IPS DF 4.7 (cell line): Measurements from ENCODE around the gene NR3C2.

Experiments
- DNase-seq: peaks from one replicate; pipeline ENCODE4 v3.0.0-alpha.2; 2013; ENCODE audit warnings: low spot score; ENCODE audit errors: extremely low read depth

Gene NR3C2

GRCh38 chr4:148265627-148266026 lies 176.6 kb downstream of the NR3C2 start:
- DNase-seq: no peak

- no peak for DNase-seq
Observed at GRCh38 chr4:148263802-148264201, 178.4 kb downstream of the NR3C2 start.

GRCh38 chr4:148263127-148263526 lies 179.1 kb downstream of the NR3C2 start:
- no peak for DNase-seq

- no peak for DNase-seq
Observed at GRCh38 chr4:148261848-148262247, 180.4 kb downstream of the NR3C2 start.

GRCh38 chr4:148259841-148260240 lies 182.4 kb downstream of the NR3C2 start:
- DNase-seq: no peak

- DNase-seq: no peak
Observed at GRCh38 chr4:148258535-148258934, 183.7 kb downstream of the NR3C2 start.

- no peak for DNase-seq
Observed at GRCh38 chr4:148255344-148255720, 186.9 kb downstream of the NR3C2 start.

- DNase-seq: no peak
Observed at GRCh38 chr4:148254621-148255343, 187.4 kb downstream of the NR3C2 start.

- no peak for DNase-seq
Observed at GRCh38 chr4:148253768-148254167, 188.4 kb downstream of the NR3C2 start.

GRCh38 chr4:148248824-148249223 lies 193.4 kb downstream of the NR3C2 start:
- no peak for DNase-seq

GRCh38 chr4:148245015-148245414 lies 197.2 kb downstream of the NR3C2 start:
- no peak for DNase-seq

GRCh38 chr4:148243837-148244236 lies 198.4 kb downstream of the NR3C2 start:
- DNase-seq: no peak

- no peak for DNase-seq
Observed at GRCh38 chr4:148240241-148240640, 202.0 kb downstream of the NR3C2 start.

- no peak for DNase-seq
Observed at GRCh38 chr4:148239494-148239985, 202.7 kb downstream of the NR3C2 start.

GRCh38 chr4:148238811-148239493 lies 203.3 kb downstream of the NR3C2 start:
- no peak for DNase-seq

GRCh38 chr4:148238086-148238485 lies 204.1 kb downstream of the NR3C2 start:
- DNase-seq: no peak

- DNase-seq: no peak
Observed at GRCh38 chr4:148235809-148236208, 206.4 kb downstream of the NR3C2 start.

GRCh38 chr4:148229798-148230197 lies 212.4 kb downstream of the NR3C2 start:
- no peak for DNase-seq

GRCh38 chr4:148229028-148229427 lies 213.2 kb downstream of the NR3C2 start:
- no peak for DNase-seq

- no peak for DNase-seq
Observed at GRCh38 chr4:148227147-148227546, 215.1 kb downstream of the NR3C2 start.

GRCh38 chr4:148226341-148226740 lies 215.9 kb downstream of the NR3C2 start:
- no peak for DNase-seq

GRCh38 chr4:148225639-148226038 lies 216.6 kb downstream of the NR3C2 start:
- no peak for DNase-seq

GRCh38 chr4:148224476-148224875 lies 217.7 kb downstream of the NR3C2 start:
- no peak for DNase-seq
